Aorta (tissue), 5 donors: ENCODE results near the gene AP2A1. TPM values are rescaled to one million over a fixed set of nuclear protein-coding genes. Genes with fewer than 3 reads are reported as not detected.

Experiments
- ATAC-seq: fragments of 200-7000 bp; cut with Tn5 transposase; one replicate; pipeline ENCODE4 v1.9.1; 2022; ENCODE audit warnings: moderate library complexity; ENCODE audit not compliant: low FRiP score
- DNase-seq, 2 donors: peaks; one replicate each; pipeline ENCODE4 v3.0.0-alpha.2; 2020
- H3K27ac ChIP-seq, 2 donors: one replicate each; pipeline ENCODE4 v1.5.1; 2013; ENCODE audit warnings: low read length in 2 of 2, mild to moderate bottlenecking in 2 of 2, moderate library complexity in 2 of 2, control low read depth in 1 of 2, inconsistent platforms in 1 of 2, low read depth in 1 of 2
- H3K27me3 ChIP-seq, 2 donors: one replicate each; pipeline ENCODE4 v1.6.1; 2013; ENCODE audit warnings: control low read depth in 1 of 2, low read length in 1 of 2, mild to moderate bottlenecking in 1 of 2, moderate library complexity in 1 of 2; ENCODE audit not compliant: insufficient read depth in 2 of 2, control insufficient read depth in 1 of 2
- H3K36me3 ChIP-seq, 2 donors: one replicate each; pipeline ENCODE4 v1.6.1; 2013; ENCODE audit warnings: control low read depth in 1 of 2, low read length in 1 of 2, mild to moderate bottlenecking in 1 of 2; ENCODE audit not compliant: insufficient read depth in 2 of 2, control insufficient read depth in 1 of 2
- H3K4me1 ChIP-seq, 2 donors: one replicate each; pipeline ENCODE4 v1.6.1; 2013; ENCODE audit warnings: low read length in 2 of 2, control low read depth in 1 of 2, mild to moderate bottlenecking in 1 of 2, moderate library complexity in 1 of 2; ENCODE audit not compliant: insufficient read depth in 2 of 2, control insufficient read depth in 1 of 2
- H3K4me3 ChIP-seq, 2 donors: one replicate each; pipeline ENCODE4 v1.5.1; 2013; ENCODE audit warnings: low read length in 2 of 2, control low read depth in 1 of 2, mild to moderate bottlenecking in 1 of 2
- H3K9me3 ChIP-seq: one replicate; pipeline ENCODE4 v1.6.1; 2013; ENCODE audit warnings: mild to moderate bottlenecking, low read length; ENCODE audit not compliant: control insufficient read depth
- WGBS, 2 donors: extraction: QIAGEN DNeasy Blood & Tissue Kit; methylation state at CpG; one replicate each; pipeline ENCODE4 v1.1.7; 2013; 5-methylcytosine and 5-hydroxymethylcytosine counted together
- intact Hi-C, 2 donors: fragments of 100-400 bp; cut with DNase I; formaldehyde crosslinking; loops; one replicate each; pipeline versions ENCODE4 v1.14.2 to v1.15.0; 2022
- polyA plus RNA-seq, 2 donors: library from polyadenylated mRNA; stranded (reverse); fragments of 200-250 nt; gene quantifications; one replicate each; pipeline ENCODE4 v1.2.3, GENCODE V29; 2013
- total RNA-seq, 2 donors: library from RNA; stranded (reverse); fragmentation: NEBNext Ultra II Directional; extraction: Animal tissue kit (Norgen Biotek cat#: 25700); gene quantifications; one replicate each; pipeline ENCODE4 v1.2.1, GENCODE V29; 2021
- donor health status: healthy with polysubstance abuse.
- donor health status: Bipolar disorder and iron deficiency.
- donor health status: DM: no; HTN: no; CAD: no.
- donor health status: DM: no; HTN: no; CAD: no.
- donor health status: DM: yes; HTN: yes; CAD: no.

The AP2A1 gene
- total and polyA plus RNA-seq, 4 donors: 19.9 to 77.5 (median 67.2) TPM

DNA sequence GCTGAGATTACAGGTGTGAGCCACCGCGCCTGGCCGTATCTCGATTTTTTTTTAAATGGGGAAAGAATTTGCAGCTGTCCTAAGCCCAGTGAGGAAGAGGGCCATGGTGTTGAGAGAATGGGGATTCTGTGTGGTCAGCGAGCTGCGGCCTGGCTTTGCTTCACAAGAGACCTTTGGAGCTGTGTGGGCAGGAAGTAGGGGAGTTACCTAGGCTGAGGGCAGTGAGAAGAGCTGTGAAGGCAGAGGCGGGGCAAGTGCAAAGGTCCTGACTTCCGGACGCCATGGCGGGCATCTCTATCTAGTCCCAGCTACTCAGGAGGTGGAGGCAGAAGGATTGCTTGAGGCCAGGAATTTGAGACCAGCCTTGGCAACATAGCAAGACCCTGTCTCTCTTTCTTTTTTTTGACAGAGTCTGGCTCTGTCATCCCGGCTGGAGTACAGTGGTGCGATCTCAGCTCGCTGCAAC, 4.9 kb downstream of the AP2A1 start:
- H3K4me3 ChIP-seq: no peak overlapping the region
- 86 to 94% methylated on average over 12 to 13 of the region's 13 CpGs for WGBS, 2 donors
- no peaks in the 10 kb centered on the region for H3K9me3 ChIP-seq
- no peaks in the 10 kb centered on the region for H3K27me3 ChIP-seq
- intact Hi-C loops: no loop called here
- no peak overlapping the region for H3K27ac ChIP-seq
- peaks cover 0 to 4% of the 10 kb centered on the region in 2 donors for H3K4me1 ChIP-seq
- no peak for DNase-seq
- no peaks in the 10 kb centered on the region for H3K36me3 ChIP-seq
- no peak for ATAC-seq

- ATAC-seq: no peak
- DNase-seq: no peak
- Histone ChIP-seq H3K4me3 (no peak overlapping the region), H3K27ac (no peak overlapping the region), H3K36me3 (no peaks in the 10 kb centered on the region), H3K27me3 (no peaks in the 10 kb centered on the region), H3K9me3 (no peaks in the 10 kb centered on the region), H3K4me1 (peaks cover 0 to 4% of the 10 kb centered on the region in 2 donors)
- intact Hi-C loops: no loop called here
- 93 to 96% methylated on average over 10 of the region's 10 CpGs for WGBS, 2 donors
Measured at GRCh38 chr19:49772850-49773432, 6.1 kb downstream of the AP2A1 start.

- Histone ChIP-seq H3K4me3 (no peak overlapping the region), H3K4me1 (no peaks in the 10 kb centered on the region), H3K27ac (no peak overlapping the region), H3K9me3 (no peaks in the 10 kb centered on the region), H3K36me3 (no peaks in the 10 kb centered on the region), H3K27me3 (no peaks in the 10 kb centered on the region)
- intact Hi-C loops: no loop called here
- 74 to 76% methylated on average over 8 of the region's 8 CpGs for WGBS, 2 donors
- DNase-seq (no peak), ATAC-seq (no peak)
Measured at GRCh38 chr19:49773663-49774350, 7.0 kb downstream of the AP2A1 start.

GRCh38 chr19:49774969-49775368, 8.2 kb downstream of the AP2A1 start:
- Histone ChIP-seq H3K27ac (no peak overlapping the region), H3K4me3 (no peak overlapping the region), H3K27me3 (no peaks in the 10 kb centered on the region), H3K9me3 (no peaks in the 10 kb centered on the region), H3K36me3 (no peaks in the 10 kb centered on the region), H3K4me1 (no peaks in the 10 kb centered on the region)
- DNase-seq (no peak), ATAC-seq (no peak)
- intact Hi-C loops: no loop called here
- WGBS, 2 donors: 95% methylated on average over 8 of the region's 8 CpGs

GRCh38 chr19:49775742-49776370, 9.1 kb downstream of the AP2A1 start:
- Histone ChIP-seq H3K27me3 (no peaks in the 10 kb centered on the region), H3K9me3 (no peaks in the 10 kb centered on the region), H3K4me1 (no peaks in the 10 kb centered on the region), H3K4me3 (no peak overlapping the region), H3K36me3 (no peaks in the 10 kb centered on the region), H3K27ac (no peak overlapping the region)
- ATAC-seq: no peak
- intact Hi-C loops: no loop called here
- DNase-seq: no peak
- 92 to 94% methylated on average over 19 to 20 of the region's 20 CpGs for WGBS, 2 donors

DNA sequence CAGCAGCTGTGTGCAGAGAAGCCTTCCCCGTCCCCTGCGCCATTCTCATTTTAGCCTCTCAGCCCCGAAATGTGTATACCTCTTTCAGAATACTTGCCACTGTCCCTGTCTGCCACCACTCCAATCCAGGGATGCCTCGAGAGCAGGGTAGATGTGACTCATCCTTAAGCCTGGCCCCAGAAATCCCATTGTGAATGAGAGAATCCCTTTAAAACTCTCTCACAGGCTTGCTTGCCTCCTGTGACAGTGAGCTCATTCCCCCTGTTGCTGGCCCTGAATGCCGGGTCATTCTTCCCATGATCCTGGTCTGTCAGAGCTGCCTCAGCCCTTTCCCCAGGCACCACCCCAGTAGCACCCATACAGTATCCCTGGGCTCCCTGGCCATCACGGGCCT, 9.6 kb downstream of the AP2A1 start:
- Histone ChIP-seq H3K4me1 (no peaks in the 10 kb centered on the region), H3K4me3 (no peak overlapping the region), H3K36me3 (no peaks in the 10 kb centered on the region), H3K27me3 (no peaks in the 10 kb centered on the region), H3K27ac (no peak overlapping the region), H3K9me3 (no peaks in the 10 kb centered on the region)
- intact Hi-C loops: no loop called here
- ATAC-seq (no peak), DNase-seq (no peak)
- WGBS, 2 donors: 87 to 91% methylated on average over 6 of the region's 6 CpGs

- 77 to 79% methylated on average over 11 of the region's 11 CpGs for WGBS, 2 donors
- ATAC-seq (no peak), DNase-seq (no peak)
- H3K4me3 ChIP-seq: no peak overlapping the region
- no peaks in the 10 kb centered on the region for H3K27me3 ChIP-seq
- no peak overlapping the region for H3K27ac ChIP-seq
- H3K4me1 ChIP-seq: no peaks in the 10 kb centered on the region
- no peaks in the 10 kb centered on the region for H3K9me3 ChIP-seq
- intact Hi-C loops: no loop called here
- peaks cover 0 to 7% of the 10 kb centered on the region in 2 donors for H3K36me3 ChIP-seq
Measured at GRCh38 chr19:49779731-49780555, 13.1 kb downstream of the AP2A1 start.

- Histone ChIP-seq H3K9me3 (no peaks in the 10 kb centered on the region), H3K27me3 (no peaks in the 10 kb centered on the region), H3K36me3 (peaks cover 0 to 10% of the 10 kb centered on the region in 2 donors), H3K27ac (no peak overlapping the region), H3K4me3 (no peak overlapping the region), H3K4me1 (no peaks in the 10 kb centered on the region)
- intact Hi-C loops: no loop called here
- DNase-seq (no peak), ATAC-seq (no peak)
- WGBS, 2 donors: 80 to 81% methylated on average over 8 of the region's 8 CpGs
Measured at GRCh38 chr19:49780861-49781260, 14.1 kb downstream of the AP2A1 start.
